ENCODE data around the gene DLEC1. TPM values are rescaled to one million over a fixed set of nuclear protein-coding genes. Genes with fewer than 3 reads are reported as not detected.

Gene DLEC1
- total RNA-seq, 1 experiment from 2014 or later = not detected

- DNase-seq = no peak
- H3K4me3 ChIP-seq = no peak overlapping the region
- H3K36me3 ChIP-seq = no peaks in the 10 kb centered on the region; the same call in 1 of the 2 replicates
- no peaks in the 10 kb centered on the region for H3K9me3 ChIP-seq
- no peaks in the 10 kb centered on the region for H3K27me3 ChIP-seq
These were observed 78.2 kb downstream of the DLEC1 start for GRCh38 chr3:38117163-38117716.

GRCh38 chr3:38117748-38118420, 78.9 kb downstream of the DLEC1 start:
- Histone ChIP-seq H3K9me3 (no peaks in the 10 kb centered on the region), H3K4me3 (no peak overlapping the region), H3K36me3 (no peaks in the 10 kb centered on the region; the same call in 1 of the 2 replicates), H3K27me3 (no peaks in the 10 kb centered on the region)
- DNase-seq = peak; percentile 39

GRCh38 chr3:38118421-38119247, 79.6 kb downstream of the DLEC1 start:
- Histone ChIP-seq H3K4me3 (no peak overlapping the region), H3K27me3 (no peaks in the 10 kb centered on the region), H3K36me3 (no peaks in the 10 kb centered on the region; the same call in 1 of the 2 replicates), H3K9me3 (no peaks in the 10 kb centered on the region)
- no peak for DNase-seq

GRCh38 chr3:38119248-38119544, 80.2 kb downstream of the DLEC1 start:
- Histone ChIP-seq H3K27me3 (no peaks in the 10 kb centered on the region), H3K9me3 (no peaks in the 10 kb centered on the region), H3K36me3 (no peaks in the 10 kb centered on the region; the same call in 1 of the 2 replicates)

GRCh38 chr3:38119821-38120692, 81.0 kb downstream of the DLEC1 start:
- Histone ChIP-seq H3K9me3 (no peaks in the 10 kb centered on the region), H3K27me3 (no peaks in the 10 kb centered on the region), H3K4me3 (no peak overlapping the region), H3K36me3 (no peaks in the 10 kb centered on the region; the same call in 1 of the 2 replicates)
- DNase-seq = no peak

More at GRCh38 chr3:38119248-38119544, 80.2 kb downstream of the DLEC1 start:
- DNase-seq = no peak
- no peak overlapping the region for H3K4me3 ChIP-seq

GRCh38 chr3:38120693-38121450, 81.9 kb downstream of the DLEC1 start:
- Histone ChIP-seq H3K27me3 (no peaks in the 10 kb centered on the region), H3K36me3 (no peaks in the 10 kb centered on the region; the same call in 1 of the 2 replicates), H3K4me3 (no peak overlapping the region), H3K9me3 (no peaks in the 10 kb centered on the region)
- no peak for DNase-seq

GRCh38 chr3:38121451-38121831, 82.4 kb downstream of the DLEC1 start:
- no peak for DNase-seq
- H3K27me3 ChIP-seq = no peaks in the 10 kb centered on the region
- no peak overlapping the region for H3K4me3 ChIP-seq
- no peaks in the 10 kb centered on the region; the same call in 1 of the 2 replicates for H3K36me3 ChIP-seq
- H3K9me3 ChIP-seq = no peaks in the 10 kb centered on the region

GRCh38 chr3:38121832-38122461, 82.9 kb downstream of the DLEC1 start:
- DNase-seq = no peak
- Histone ChIP-seq H3K4me3 (no peak overlapping the region), H3K27me3 (no peaks in the 10 kb centered on the region), H3K36me3 (no peaks in the 10 kb centered on the region; the same call in 1 of the 2 replicates), H3K9me3 (no peaks in the 10 kb centered on the region)

- no peaks in the 10 kb centered on the region for H3K9me3 ChIP-seq
- no peaks in the 10 kb centered on the region; the same call in 1 of the 2 replicates for H3K36me3 ChIP-seq
- H3K27me3 ChIP-seq = no peaks in the 10 kb centered on the region
- DNase-seq = no peak
- no peak overlapping the region for H3K4me3 ChIP-seq
These were observed 83.8 kb downstream of the DLEC1 start for GRCh38 chr3:38122712-38123290.

GRCh38 chr3:38124324-38125122, 85.5 kb downstream of the DLEC1 start:
- H3K4me3 ChIP-seq = no peak overlapping the region
- no peaks in the 10 kb centered on the region; the same call in 1 of the 2 replicates for H3K36me3 ChIP-seq

GRCh38 chr3:38125305-38126120, 86.5 kb downstream of the DLEC1 start:
- Histone ChIP-seq H3K9me3 (no peaks in the 10 kb centered on the region), H3K4me3 (no peak overlapping the region), H3K36me3 (no peaks in the 10 kb centered on the region; the same call in 1 of the 2 replicates), H3K27me3 (no peaks in the 10 kb centered on the region)
- no peak for DNase-seq

More at GRCh38 chr3:38124324-38125122, 85.5 kb downstream of the DLEC1 start:
- DNase-seq = no peak
- no peaks in the 10 kb centered on the region for H3K27me3 ChIP-seq
- H3K9me3 ChIP-seq = no peaks in the 10 kb centered on the region

- no peak for DNase-seq
- H3K27me3 ChIP-seq = no peaks in the 10 kb centered on the region
- no peak overlapping the region for H3K4me3 ChIP-seq
- no peaks in the 10 kb centered on the region for H3K9me3 ChIP-seq
- no peaks in the 10 kb centered on the region; the same call in 1 of the 2 replicates for H3K36me3 ChIP-seq
These were observed 87.3 kb downstream of the DLEC1 start for GRCh38 chr3:38126121-38126892.

- Histone ChIP-seq H3K4me3 (no peak overlapping the region), H3K36me3 (no peaks in the 10 kb centered on the region; the same call in 1 of the 2 replicates), H3K9me3 (no peaks in the 10 kb centered on the region), H3K27me3 (no peaks in the 10 kb centered on the region)
- no peak for DNase-seq
These were observed 88.7 kb downstream of the DLEC1 start for GRCh38 chr3:38127611-38128302.

All from MG63 (cell line).